Neural progenitor cell (in vitro differentiated cells): Measurements from ENCODE around the gene SLFN5.

ENCODE experiments used
- EZH2 ChIP-seq: fragments of 200-600 bp; sonication (generic); IDR thresholded peaks from 2 replicates; pipeline ENCODE4 v1.6.1; 2017; ENCODE audit warnings: antibody characterized with exemption, mild to moderate bottlenecking, moderate library complexity
- TF ChIP-seq, protein P1 (sequence below): fragments of 200-600 bp; sonication (generic); IDR thresholded peaks from 2 replicates; pipeline ENCODE4 v1.5.1; 2017; ENCODE audit warnings: antibody characterized with exemption, mild to moderate bottlenecking

DNA sequence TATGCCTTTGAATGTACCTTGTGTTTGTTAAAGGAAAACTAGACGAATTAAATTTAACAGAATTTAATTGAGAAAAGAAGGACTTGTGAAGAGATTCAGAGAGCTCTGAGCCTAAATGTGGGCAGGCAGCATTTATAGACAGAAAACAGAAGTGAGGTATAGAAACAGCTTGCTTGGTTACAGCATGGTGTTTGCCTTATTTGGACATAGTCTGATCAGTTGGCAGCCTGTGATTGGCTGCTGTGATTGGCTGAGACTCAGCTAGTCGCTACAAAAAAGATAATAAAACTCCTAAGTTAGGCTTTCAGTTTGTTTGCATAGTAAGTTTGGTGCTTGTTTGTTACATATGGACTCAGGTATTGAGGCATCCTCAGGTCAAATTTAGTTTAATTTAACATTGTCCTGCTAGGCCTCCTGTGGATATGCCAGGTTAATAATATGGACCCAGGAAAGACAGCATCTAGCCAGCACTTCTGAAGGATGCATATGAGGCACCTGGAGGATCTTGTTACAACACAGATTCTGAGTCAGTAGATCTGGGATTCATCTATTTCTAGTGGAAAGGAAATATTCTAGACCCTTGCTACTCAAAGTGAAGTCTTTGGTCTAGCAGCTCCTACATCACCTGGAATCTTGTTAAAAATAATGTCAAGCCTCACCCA, 43.4 kb downstream of the SLFN5 start:
- TF ChIP-seq, protein P1, sequence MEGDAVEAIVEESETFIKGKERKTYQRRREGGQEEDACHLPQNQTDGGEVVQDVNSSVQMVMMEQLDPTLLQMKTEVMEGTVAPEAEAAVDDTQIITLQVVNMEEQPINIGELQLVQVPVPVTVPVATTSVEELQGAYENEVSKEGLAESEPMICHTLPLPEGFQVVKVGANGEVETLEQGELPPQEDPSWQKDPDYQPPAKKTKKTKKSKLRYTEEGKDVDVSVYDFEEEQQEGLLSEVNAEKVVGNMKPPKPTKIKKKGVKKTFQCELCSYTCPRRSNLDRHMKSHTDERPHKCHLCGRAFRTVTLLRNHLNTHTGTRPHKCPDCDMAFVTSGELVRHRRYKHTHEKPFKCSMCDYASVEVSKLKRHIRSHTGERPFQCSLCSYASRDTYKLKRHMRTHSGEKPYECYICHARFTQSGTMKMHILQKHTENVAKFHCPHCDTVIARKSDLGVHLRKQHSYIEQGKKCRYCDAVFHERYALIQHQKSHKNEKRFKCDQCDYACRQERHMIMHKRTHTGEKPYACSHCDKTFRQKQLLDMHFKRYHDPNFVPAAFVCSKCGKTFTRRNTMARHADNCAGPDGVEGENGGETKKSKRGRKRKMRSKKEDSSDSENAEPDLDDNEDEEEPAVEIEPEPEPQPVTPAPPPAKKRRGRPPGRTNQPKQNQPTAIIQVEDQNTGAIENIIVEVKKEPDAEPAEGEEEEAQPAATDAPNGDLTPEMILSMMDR = no peak
- TF ChIP-seq EZH2 = no peak
